H1 (cell line): ENCODE measurements around the gene IZUMO4. TPM values are rescaled to one million over a fixed set of nuclear protein-coding genes. Genes with fewer than 3 reads are reported as not detected.

Source experiments
- KDM1A ChIP-seq: fragments of 200-600, 300-600 bp; sonication (generic); IDR thresholded peaks from 2 replicates; pipeline ENCODE4 v1.7.1; 2016; ENCODE audit warnings: mild to moderate bottlenecking, low read length, borderline replicate concordance
- POLR2AphosphoS5 ChIP-seq: IDR thresholded peaks from 2 replicates; pipeline ENCODE4 v1.6.1; 2011; ENCODE audit warnings: low read depth, low read length
- SIN3A ChIP-seq, 2 experiments: IDR thresholded peaks in 1 of 2; conservative IDR thresholded peaks in 1 of 2; 2 replicates each; pipeline ENCODE4 v1.6.1; 2011 to 2012; ENCODE audit warnings: low read length in 2 of 2, improper control_type of control experiment in 1 of 2, low read depth in 1 of 2, mild to moderate bottlenecking in 1 of 2
- SP4 ChIP-seq: IDR thresholded peaks from 2 replicates; pipeline ENCODE4 v1.6.1; 2012; ENCODE audit warnings: low read length, inconsistent platforms
- polyA plus RNA-seq, 7 experiments: library from polyadenylated mRNA; depleted of rRNA in 3 of 7; stranded (reverse) in 5 of 7; unstranded in 2 of 7; fragments of >200 nt in 5 of 7; fragments of 200-250 nt in 2 of 7; gene quantifications; 1 replicate in 5 of 7; 2 replicates in 1 of 7; 4 replicates in 1 of 7; pipeline versions ENCODE4 v1.2.1 to v1.2.3, GENCODE V29; 2011 to 2013; ENCODE audit warnings: missing spikeins in 2 of 7, mixed read lengths in 2 of 7
- total RNA-seq: library from RNA; stranded (reverse); fragmentation: NEBNext Ultra II Directional; extraction: Animal tissue kit (Norgen Biotek cat#: 25700); gene quantifications from 2 replicates; pipeline ENCODE4 v1.2.1, GENCODE V29; 2021

Gene IZUMO4
- total and polyA plus RNA-seq, 2 of the 8 experiments (the other 6 are each of a cell fraction or from before 2014, with no cell fraction given) = 1.8 to 1.9 TPM

- no peak for TF ChIP-seq KDM1A
- TF ChIP-seq POLR2AphosphoS5 = no peak
- TF ChIP-seq SIN3A (conservative IDR thresholded peaks at IDR 0.05 in 1 of 2, IDR thresholded peaks at IDR 0.05 in 1 of 2; ENCODE audit: low read depth in 1 of 2, low read length in 2 of 2) = no peak
- no peak for TF ChIP-seq SP4
Measured at GRCh38 chr19:2062389-2062729, 34.4 kb upstream of the IZUMO4 start (continued).
